ENCODE results near the gene ATG9B. TPM values are rescaled to one million over a fixed set of nuclear protein-coding genes. Genes with fewer than 3 reads are reported as not detected.
"Not testable (repeated sequence)": the region's sequence is repeated elsewhere in the genome, so short reads cannot be mapped to it uniquely, and the experiment has no call there.

ATG9B gene
- total and polyA plus RNA-seq, 5 donors = 0.18 to 0.43 (median 0.23) TPM; not detected in 2

- Histone ChIP-seq H3K27me3 (ENCODE audit: control insufficient read depth, insufficient read depth) (no peaks in the 10 kb centered on the region), H3K4me3 (ENCODE audit: low read length) (no peak overlapping the region), H3K27ac (ENCODE audit: low read length) (no peak overlapping the region), H3K9me3 (ENCODE audit: control insufficient read depth, low read length) (no peaks in the 10 kb centered on the region), H3K4me1 (ENCODE audit: control insufficient read depth, insufficient read depth, low read length) (peaks cover 6% of the 10 kb centered on the region)
- ATAC-seq (peak; percentile 0 to 14), DNase-seq (peak; percentile 77 to 91 (median 90))
- WGBS = 30% methylated on average over 55 of the region's 55 CpGs
- intact Hi-C loops (cut with DNase I) = loop anchor here in 1 of 4 donors (10.0 kb wide), 1 partner anchor 101 kb away; no protein-coding TSS in a partner anchor
Measured at GRCh38 chr7:151013733-151014497, 10.4 kb downstream of the ATG9B start.

GRCh38 chr7:151013356-151013732, 10.9 kb downstream of the ATG9B start:
- intact Hi-C loops (cut with DNase I) = loop anchor here in 1 of 4 donors (10.0 kb wide), 1 partner anchor 101 kb away; no protein-coding TSS in a partner anchor
- no peak for DNase-seq
- no peak overlapping the region for H3K27ac ChIP-seq (ENCODE audit: low read length)
- no peaks in the 10 kb centered on the region for H3K27me3 ChIP-seq (ENCODE audit: control insufficient read depth, insufficient read depth)
- WGBS = 30% methylated on average over 26 of the region's 26 CpGs
- ATAC-seq = peak; percentile 2 to 8
- H3K4me3 ChIP-seq (ENCODE audit: low read length) = no peak overlapping the region
- H3K9me3 ChIP-seq (ENCODE audit: control insufficient read depth, low read length) = no peaks in the 10 kb centered on the region
- H3K4me1 ChIP-seq (ENCODE audit: control insufficient read depth, insufficient read depth, low read length) = peaks cover 1% of the 10 kb centered on the region

GRCh38 chr7:151012911-151013347, 11.4 kb downstream of the ATG9B start:
- H3K4me1 ChIP-seq (ENCODE audit: control insufficient read depth, insufficient read depth, low read length) = no peaks in the 10 kb centered on the region
- ATAC-seq (peak in 1 of 2 donors; percentile 4), DNase-seq (peak in 1 of 3 donors; percentile 64)
- H3K27ac ChIP-seq (ENCODE audit: low read length) = no peak overlapping the region
- H3K27me3 ChIP-seq (ENCODE audit: control insufficient read depth, insufficient read depth) = no peaks in the 10 kb centered on the region
- intact Hi-C loops (cut with DNase I) = loop anchor here in 1 of 4 donors (10.0 kb wide), 1 partner anchor 102 kb away; no protein-coding TSS in a partner anchor
- no peaks in the 10 kb centered on the region for H3K9me3 ChIP-seq (ENCODE audit: control insufficient read depth, low read length)
- no peak overlapping the region for H3K4me3 ChIP-seq (ENCODE audit: low read length)
- 37% methylated on average over 23 of the region's 23 CpGs for WGBS

GRCh38 chr7:151012031-151012692, 12.1 kb downstream of the ATG9B start:
- H3K27ac ChIP-seq (ENCODE audit: low read length) = no peak overlapping the region
- no peak overlapping the region for H3K4me3 ChIP-seq (ENCODE audit: low read length)
- intact Hi-C loops (cut with DNase I) = loop anchor here in 1 of 4 donors (10.0 kb wide), 1 partner anchor 103 kb away; no protein-coding TSS in a partner anchor
- WGBS = 70% methylated on average over 6 of the region's 6 CpGs
- H3K27me3 ChIP-seq (ENCODE audit: control insufficient read depth, insufficient read depth) = no peaks in the 10 kb centered on the region
- ATAC-seq = no peak
- no peaks in the 10 kb centered on the region for H3K9me3 ChIP-seq (ENCODE audit: control insufficient read depth, low read length)
- DNase-seq = peak in 1 of 3 donors; percentile 43
- H3K4me1 ChIP-seq (ENCODE audit: control insufficient read depth, insufficient read depth, low read length) = no peaks in the 10 kb centered on the region

- ATAC-seq; H3K4me1 ChIP-seq (ENCODE audit: control insufficient read depth, insufficient read depth, low read length); H3K27me3 ChIP-seq (ENCODE audit: control insufficient read depth, insufficient read depth); H3K9me3 ChIP-seq (ENCODE audit: control insufficient read depth, low read length); H3K4me3 ChIP-seq (ENCODE audit: low read length); H3K27ac ChIP-seq (ENCODE audit: low read length): not testable (repeated sequence)
- intact Hi-C loops (cut with DNase I) = loop anchor here in 1 of 4 donors (10.0 kb wide), 1 partner anchor 103 kb away; no protein-coding TSS in a partner anchor
- DNase-seq = peak in 1 of 3 donors; percentile 51
- 93% methylated on average over 12 of the region's 12 CpGs for WGBS
Measured at GRCh38 chr7:151011616-151012015, 12.7 kb downstream of the ATG9B start.

GRCh38 chr7:151011097-151011409, 13.2 kb downstream of the ATG9B start:
- H3K4me1 ChIP-seq (ENCODE audit: control insufficient read depth, insufficient read depth, low read length) = no peaks in the 10 kb centered on the region
- H3K9me3 ChIP-seq (ENCODE audit: control insufficient read depth, low read length) = no peaks in the 10 kb centered on the region
- intact Hi-C loops (cut with DNase I) = loop anchor here in 1 of 4 donors (10.0 kb wide), 1 partner anchor 104 kb away; no protein-coding TSS in a partner anchor
- DNase-seq (no peak), ATAC-seq (no peak)
- no peak overlapping the region for H3K27ac ChIP-seq (ENCODE audit: low read length)
- H3K27me3 ChIP-seq (ENCODE audit: control insufficient read depth, insufficient read depth) = no peaks in the 10 kb centered on the region
- WGBS = 58% methylated on average over 1 of the region's 1 CpG
- no peak overlapping the region for H3K4me3 ChIP-seq (ENCODE audit: low read length)

- H3K27ac ChIP-seq (ENCODE audit: low read length) = no peak overlapping the region
- WGBS = 43% methylated on average over 18 of the region's 18 CpGs
- DNase-seq = peak in 2 of 3 donors; percentile 65 to 67
- H3K4me3 ChIP-seq (ENCODE audit: low read length) = no peak overlapping the region
- no peaks in the 10 kb centered on the region for H3K4me1 ChIP-seq (ENCODE audit: control insufficient read depth, insufficient read depth, low read length)
- ATAC-seq = no peak
- H3K27me3 ChIP-seq (ENCODE audit: control insufficient read depth, insufficient read depth) = no peaks in the 10 kb centered on the region
- no peaks in the 10 kb centered on the region for H3K9me3 ChIP-seq (ENCODE audit: control insufficient read depth, low read length)
- intact Hi-C loops (cut with DNase I) = loop anchor here in 1 of 4 donors (10.0 kb wide), 1 partner anchor 104 kb away; no protein-coding TSS in a partner anchor
Measured at GRCh38 chr7:151010307-151011096, 13.8 kb downstream of the ATG9B start.

GRCh38 chr7:151010037-151010306, 14.3 kb downstream of the ATG9B start:
- WGBS = 55% methylated on average over 7 of the region's 7 CpGs
- Histone ChIP-seq H3K4me1 (ENCODE audit: control insufficient read depth, insufficient read depth, low read length) (no peaks in the 10 kb centered on the region), H3K9me3 (ENCODE audit: control insufficient read depth, low read length) (no peaks in the 10 kb centered on the region), H3K27me3 (ENCODE audit: control insufficient read depth, insufficient read depth) (no peaks in the 10 kb centered on the region), H3K27ac (ENCODE audit: low read length) (no peak overlapping the region), H3K4me3 (ENCODE audit: low read length) (no peak overlapping the region)
- no peak for ATAC-seq
- intact Hi-C loops (cut with DNase I) = loop anchor here in 1 of 4 donors (10.0 kb wide), 1 partner anchor 105 kb away; no protein-coding TSS in a partner anchor
- peak in 1 of 3 donors; percentile 53 for DNase-seq

GRCh38 chr7:151009327-151010036, 14.8 kb downstream of the ATG9B start:
- DNase-seq (peak in 2 of 3 donors; percentile 59 to 61), ATAC-seq (no peak)
- 73% methylated on average over 22 of the region's 22 CpGs for WGBS
- no peaks in the 10 kb centered on the region for H3K9me3 ChIP-seq (ENCODE audit: control insufficient read depth, low read length)
- H3K4me1 ChIP-seq (ENCODE audit: control insufficient read depth, insufficient read depth, low read length) = no peaks in the 10 kb centered on the region
- H3K27me3 ChIP-seq (ENCODE audit: control insufficient read depth, insufficient read depth) = no peaks in the 10 kb centered on the region
- no peak overlapping the region for H3K4me3 ChIP-seq (ENCODE audit: low read length)
- no peak overlapping the region for H3K27ac ChIP-seq (ENCODE audit: low read length)
- intact Hi-C loops (cut with DNase I) = loop anchor here in 1 of 4 donors (10.0 kb wide), 1 partner anchor 105 kb away; no protein-coding TSS in a partner anchor

Measured in right cardiac atrium (tissue), 5 donors.